K562 (cell line): ENCODE data around the gene PLCL1.

Source experiments
- BDP1 ChIP-seq: IDR thresholded peaks from 3 replicates; pipeline ENCODE4 v1.6.1; 2011; ENCODE audit not compliant: insufficient read length, insufficient read depth
- BHLHE40 ChIP-seq: IDR thresholded peaks from 2 replicates; pipeline ENCODE4 v1.6.1; 2011; ENCODE audit warnings: low read length, improper control_type of control experiment
- ELF1 ChIP-seq: fragments of 200-800 bp; sonication (Bioruptor generic); IDR thresholded peaks from 2 replicates; pipeline ENCODE4 v1.6.1; 2016; ENCODE audit warnings: missing genetic modification characterization, missing compliant biosample characterization
- EZH2 ChIP-seq: IDR thresholded peaks from 2 replicates; pipeline ENCODE4 v1.6.1; 2012; ENCODE audit warnings: low read depth, mild to moderate bottlenecking, inconsistent platforms, low read length, borderline replicate concordance
- FOXA3 ChIP-seq, 2 experiments: fragments of 450-650 bp in 1 of 2; sonication (generic) in 1 of 2; formaldehyde crosslinking; IDR thresholded peaks in 1 of 2; conservative IDR thresholded peaks in 1 of 2; 2 replicates each; pipeline versions ENCODE4 v1.4.0 to v1.8.0; 2020 to 2022; ENCODE audit warnings: mild to moderate bottlenecking in 2 of 2, missing genetic modification reagents in 1 of 2
- HDAC2 ChIP-seq: fragments of 450-650 bp; IDR thresholded peaks from 2 replicates; pipeline ENCODE4 v1.6.1; 2016; ENCODE audit warnings: mild to moderate bottlenecking
- JUN ChIP-seq, 2 experiments: sonication (generic) in 1 of 2; formaldehyde crosslinking in 1 of 2; IDR thresholded peaks; 2 replicates each; pipeline versions ENCODE4 v1.6.1 to v1.8.0; 2012 to 2022; ENCODE audit warnings: borderline replicate concordance in 2 of 2, mild to moderate bottlenecking in 2 of 2, improper control_type of control experiment in 1 of 2, low read depth in 1 of 2, low read length in 1 of 2, missing genetic modification reagents in 1 of 2
- SRSF3 ChIP-seq: fragments of 200-400 bp; formaldehyde crosslinking; IDR thresholded peaks from 2 replicates; pipeline ENCODE4 v1.6.1; 2016; ENCODE audit warnings: mild to moderate bottlenecking, low read length, moderate library complexity; ENCODE audit not compliant: insufficient read depth
- TBP ChIP-seq: optimal IDR thresholded peaks from 2 replicates; pipeline ENCODE3; 2011; ENCODE audit warnings: low read depth, low read length, improper control_type of control experiment
- ZNF133 ChIP-seq: fragments of 250-450 bp; sonication (Bioruptor Pico); IDR thresholded peaks from 2 replicates; pipeline ENCODE4 v1.4.0; 2020; ENCODE audit warnings: mild to moderate bottlenecking
- TF ChIP-seq, protein P1 (sequence below): sonication (generic); formaldehyde crosslinking; IDR thresholded peaks from 2 replicates; pipeline ENCODE4 v1.8.1; 2023; ENCODE audit warnings: mild to moderate bottlenecking, missing genetic modification reagents
- TF ChIP-seq, protein P2 (sequence below), 3 experiments: IDR thresholded peaks in 2 of 3; conservative IDR thresholded peaks in 1 of 3; 2 replicates each; pipeline ENCODE4 v1.5.1; 2011 to 2012; ENCODE audit warnings: low read length in 3 of 3, mild to moderate bottlenecking in 3 of 3, control low read depth in 2 of 3, improper control_type of control experiment in 1 of 3, inconsistent platforms in 1 of 3, low read depth in 1 of 3, mixed read lengths in 1 of 3, moderate library complexity in 1 of 3; ENCODE audit not compliant: insufficient read depth in 2 of 3
- TF ChIP-seq, protein P3 (sequence below), 2 experiments: fragments of 450-650 bp; conservative IDR thresholded peaks; 2 replicates each; pipeline ENCODE4 v1.6.1; 2017; ENCODE audit warnings: mild to moderate bottlenecking in 2 of 2, moderate library complexity in 2 of 2

DNA sequence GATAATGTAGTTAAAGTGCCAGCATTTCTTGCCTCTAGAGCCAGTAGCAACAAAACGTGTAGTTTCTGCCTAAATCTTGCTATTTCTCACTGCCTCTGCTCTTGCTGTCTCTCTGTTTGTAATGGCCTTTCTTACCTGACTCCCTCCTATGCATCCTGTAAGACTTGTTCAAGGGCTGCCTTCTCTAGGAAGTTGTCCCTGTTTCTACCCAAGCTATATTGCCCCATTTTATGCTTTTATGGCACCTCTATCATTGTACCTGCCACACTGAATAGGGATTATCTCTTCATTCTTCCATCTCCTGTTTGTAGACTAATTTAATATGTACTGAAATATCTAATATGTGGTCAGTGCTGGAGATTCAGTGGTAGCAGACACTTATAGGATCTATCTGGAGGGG is 49.2 kb downstream of the PLCL1 start:
- TF ChIP-seq EZH2 = no peak
- no peak for TF ChIP-seq ZNF133 (CRISPR knock-in tag)
- TF ChIP-seq, protein P1, sequence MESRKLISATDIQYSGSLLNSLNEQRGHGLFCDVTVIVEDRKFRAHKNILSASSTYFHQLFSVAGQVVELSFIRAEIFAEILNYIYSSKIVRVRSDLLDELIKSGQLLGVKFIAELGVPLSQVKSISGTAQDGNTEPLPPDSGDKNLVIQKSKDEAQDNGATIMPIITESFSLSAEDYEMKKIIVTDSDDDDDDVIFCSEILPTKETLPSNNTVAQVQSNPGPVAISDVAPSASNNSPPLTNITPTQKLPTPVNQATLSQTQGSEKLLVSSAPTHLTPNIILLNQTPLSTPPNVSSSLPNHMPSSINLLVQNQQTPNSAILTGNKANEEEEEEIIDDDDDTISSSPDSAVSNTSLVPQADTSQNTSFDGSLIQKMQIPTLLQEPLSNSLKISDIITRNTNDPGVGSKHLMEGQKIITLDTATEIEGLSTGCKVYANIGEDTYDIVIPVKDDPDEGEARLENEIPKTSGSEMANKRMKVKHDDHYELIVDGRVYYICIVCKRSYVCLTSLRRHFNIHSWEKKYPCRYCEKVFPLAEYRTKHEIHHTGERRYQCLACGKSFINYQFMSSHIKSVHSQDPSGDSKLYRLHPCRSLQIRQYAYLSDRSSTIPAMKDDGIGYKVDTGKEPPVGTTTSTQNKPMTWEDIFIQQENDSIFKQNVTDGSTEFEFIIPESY (CRISPR knock-in tag) = no peak
- no peak for TF ChIP-seq TBP
- TF ChIP-seq, protein P2, sequence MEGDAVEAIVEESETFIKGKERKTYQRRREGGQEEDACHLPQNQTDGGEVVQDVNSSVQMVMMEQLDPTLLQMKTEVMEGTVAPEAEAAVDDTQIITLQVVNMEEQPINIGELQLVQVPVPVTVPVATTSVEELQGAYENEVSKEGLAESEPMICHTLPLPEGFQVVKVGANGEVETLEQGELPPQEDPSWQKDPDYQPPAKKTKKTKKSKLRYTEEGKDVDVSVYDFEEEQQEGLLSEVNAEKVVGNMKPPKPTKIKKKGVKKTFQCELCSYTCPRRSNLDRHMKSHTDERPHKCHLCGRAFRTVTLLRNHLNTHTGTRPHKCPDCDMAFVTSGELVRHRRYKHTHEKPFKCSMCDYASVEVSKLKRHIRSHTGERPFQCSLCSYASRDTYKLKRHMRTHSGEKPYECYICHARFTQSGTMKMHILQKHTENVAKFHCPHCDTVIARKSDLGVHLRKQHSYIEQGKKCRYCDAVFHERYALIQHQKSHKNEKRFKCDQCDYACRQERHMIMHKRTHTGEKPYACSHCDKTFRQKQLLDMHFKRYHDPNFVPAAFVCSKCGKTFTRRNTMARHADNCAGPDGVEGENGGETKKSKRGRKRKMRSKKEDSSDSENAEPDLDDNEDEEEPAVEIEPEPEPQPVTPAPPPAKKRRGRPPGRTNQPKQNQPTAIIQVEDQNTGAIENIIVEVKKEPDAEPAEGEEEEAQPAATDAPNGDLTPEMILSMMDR (IDR thresholded peaks at IDR 0.05 in 2 of 3, conservative IDR thresholded peaks at IDR 0.05 in 1 of 3; ENCODE audit: insufficient read depth in 2 of 3, low read depth in 1 of 3, low read length in 3 of 3) = no peak
- no peak for TF ChIP-seq JUN (IDR thresholded peaks at IDR 0.05; ENCODE audit: borderline replicate concordance, low read depth, low read length)
- no peak for TF ChIP-seq JUN (CRISPR knock-in tag; IDR thresholded peaks at IDR 0.05; ENCODE audit: borderline replicate concordance)
- TF ChIP-seq, protein P3, sequence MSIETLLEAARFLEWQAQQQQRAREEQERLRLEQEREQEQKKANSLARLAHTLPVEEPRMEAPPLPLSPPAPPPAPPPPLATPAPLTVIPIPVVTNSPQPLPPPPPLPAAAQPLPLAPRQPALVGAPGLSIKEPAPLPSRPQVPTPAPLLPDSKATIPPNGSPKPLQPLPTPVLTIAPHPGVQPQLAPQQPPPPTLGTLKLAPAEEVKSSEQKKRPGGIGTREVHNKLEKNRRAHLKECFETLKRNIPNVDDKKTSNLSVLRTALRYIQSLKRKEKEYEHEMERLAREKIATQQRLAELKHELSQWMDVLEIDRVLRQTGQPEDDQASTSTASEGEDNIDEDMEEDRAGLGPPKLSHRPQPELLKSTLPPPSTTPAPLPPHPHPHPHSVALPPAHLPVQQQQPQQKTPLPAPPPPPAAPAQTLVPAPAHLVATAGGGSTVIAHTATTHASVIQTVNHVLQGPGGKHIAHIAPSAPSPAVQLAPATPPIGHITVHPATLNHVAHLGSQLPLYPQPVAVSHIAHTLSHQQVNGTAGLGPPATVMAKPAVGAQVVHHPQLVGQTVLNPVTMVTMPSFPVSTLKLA (conservative IDR thresholded peaks at IDR 0.05) = no peak
- TF ChIP-seq BHLHE40 = no peak
- no peak for TF ChIP-seq HDAC2
- TF ChIP-seq SRSF3 = no peak
- TF ChIP-seq BDP1 = no peak
- no peak for TF ChIP-seq ELF1 (tag)
- TF ChIP-seq FOXA3 (CRISPR knock-in tag; conservative IDR thresholded peaks at IDR 0.05 in 1 of 2, IDR thresholded peaks at IDR 0.05 in 1 of 2) = no peak
